Measurements from ENCODE around the gene RSPO1. TPM values are rescaled to one million over a fixed set of nuclear protein-coding genes. Genes with fewer than 3 reads are reported as not detected.

Gene RSPO1
- total RNA-seq, 1 experiment from 2014 or later: not detected

DNA sequence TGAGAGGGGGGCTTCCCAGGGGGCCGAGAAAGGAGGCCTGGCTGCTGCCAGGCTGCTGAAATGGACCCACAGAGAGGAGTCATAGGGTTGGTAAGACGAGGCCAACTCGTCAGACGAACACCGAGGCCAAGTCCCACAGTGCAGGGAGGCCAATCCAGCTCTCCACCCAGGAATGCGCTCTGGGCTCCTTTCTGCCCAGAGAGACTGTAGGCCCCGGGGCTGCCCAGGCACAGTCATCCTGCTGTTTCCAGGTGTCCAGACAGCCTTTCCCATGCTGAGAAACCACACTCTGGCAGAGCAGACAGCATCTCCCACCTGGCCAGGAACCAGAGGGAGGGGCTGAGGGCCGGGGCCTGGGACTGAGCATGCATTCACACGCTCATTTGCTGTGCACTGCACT, 26.7 kb upstream of the RSPO1 start:
- in situ Hi-C loops (cut with HindIII; ENCODE audit: low pct_unique_long_range_greater_than_20kb, low sequenced_read_pairs): no loop called here
- DNase-seq (ENCODE audit: low read depth, low spot score): no peak

GRCh38 chr1:37660664-37661063, 26.0 kb upstream of the RSPO1 start:
- DNase-seq (ENCODE audit: low read depth, low spot score): no peak
- in situ Hi-C loops (cut with HindIII; ENCODE audit: low pct_unique_long_range_greater_than_20kb, low sequenced_read_pairs): no loop called here

GRCh38 chr1:37658486-37658885, 23.8 kb upstream of the RSPO1 start:
- in situ Hi-C loops (cut with HindIII; ENCODE audit: low pct_unique_long_range_greater_than_20kb, low sequenced_read_pairs): no loop called here
- DNase-seq (ENCODE audit: low read depth, low spot score): no peak

GRCh38 chr1:37657620-37658412, 23.1 kb upstream of the RSPO1 start:
- DNase-seq (ENCODE audit: low read depth, low spot score): no peak
- in situ Hi-C loops (cut with HindIII; ENCODE audit: low pct_unique_long_range_greater_than_20kb, low sequenced_read_pairs): no loop called here

DNA sequence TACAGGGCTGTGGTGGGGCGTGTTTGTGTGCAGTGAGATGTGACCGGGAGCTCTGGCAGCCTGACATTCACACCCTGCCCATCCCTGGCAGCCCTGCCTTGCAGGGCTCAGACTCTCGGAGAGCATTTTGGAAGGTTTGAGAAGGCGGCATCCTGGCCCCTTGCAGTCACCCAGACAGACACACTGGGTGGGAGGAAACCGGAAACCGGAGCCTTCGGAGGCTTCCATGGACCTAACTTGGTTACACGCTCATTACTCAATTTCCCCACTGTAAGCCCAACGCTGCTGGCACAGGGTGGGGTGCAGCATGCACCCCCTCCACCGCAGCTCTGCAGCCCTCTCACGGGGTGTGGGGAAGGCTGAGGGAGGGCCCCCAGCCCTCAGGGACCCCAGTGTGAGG, 22.2 kb upstream of the RSPO1 start:
- DNase-seq (ENCODE audit: low read depth, low spot score): no peak
- in situ Hi-C loops (cut with HindIII; ENCODE audit: low pct_unique_long_range_greater_than_20kb, low sequenced_read_pairs): no loop called here

- no peak for DNase-seq (ENCODE audit: low read depth, low spot score)
- in situ Hi-C loops (cut with HindIII; ENCODE audit: low pct_unique_long_range_greater_than_20kb, low sequenced_read_pairs): no loop called here
These were observed 21.3 kb upstream of the RSPO1 start for GRCh38 chr1:37656026-37656425.

DNA sequence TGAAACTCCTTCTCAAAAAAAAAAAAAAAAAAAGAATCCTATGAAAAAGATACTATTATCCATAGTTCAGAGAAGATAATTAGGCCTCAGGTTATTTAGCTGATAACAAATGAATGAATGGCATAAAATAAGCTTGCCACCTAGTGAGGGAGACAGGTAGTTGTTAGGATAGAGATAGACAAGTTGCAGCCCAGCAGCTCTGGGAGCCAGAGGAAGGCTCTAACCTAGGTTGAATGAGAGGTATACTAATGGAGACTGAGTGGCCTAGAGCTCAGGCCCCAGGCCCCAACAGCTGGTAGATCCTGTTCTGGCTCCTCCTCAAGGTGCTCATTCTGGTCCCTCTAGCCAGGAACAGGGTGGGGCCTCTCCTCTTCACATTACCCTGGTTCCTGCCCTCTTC, 20.6 kb upstream of the RSPO1 start:
- in situ Hi-C loops (cut with HindIII; ENCODE audit: low pct_unique_long_range_greater_than_20kb, low sequenced_read_pairs): no loop called here

GRCh38 chr1:37653906-37654305, 19.2 kb upstream of the RSPO1 start:
- no peak for DNase-seq (ENCODE audit: low read depth, low spot score)
- in situ Hi-C loops (cut with HindIII; ENCODE audit: low pct_unique_long_range_greater_than_20kb, low sequenced_read_pairs): no loop called here

More for the DNA sequence above, 20.6 kb upstream of the RSPO1 start:
- DNase-seq (ENCODE audit: low read depth, low spot score): no peak

GRCh38 chr1:37652976-37653375, 18.3 kb upstream of the RSPO1 start:
- no peak for DNase-seq (ENCODE audit: low read depth, low spot score)
- in situ Hi-C loops (cut with HindIII; ENCODE audit: low pct_unique_long_range_greater_than_20kb, low sequenced_read_pairs): no loop called here

DNA sequence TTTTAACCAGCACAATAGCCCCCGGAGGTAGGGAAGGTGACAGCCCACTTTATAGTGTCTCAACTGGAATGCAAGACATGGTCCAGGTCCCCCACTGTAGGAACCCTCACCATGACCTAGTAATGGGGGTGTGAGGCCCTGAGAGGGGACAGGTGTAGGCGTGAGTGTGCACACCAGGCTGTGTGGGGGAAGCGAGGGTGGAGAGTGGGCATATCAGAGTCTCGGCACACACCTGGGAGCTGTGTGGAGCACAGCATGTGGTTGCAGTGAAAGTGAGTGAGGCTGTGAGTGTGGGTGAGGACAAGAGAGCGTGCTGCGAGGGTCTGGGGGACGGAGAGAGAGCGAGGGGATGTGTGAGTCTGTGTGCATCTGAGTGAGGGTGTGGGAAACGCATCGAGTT, 17.1 kb upstream of the RSPO1 start:
- DNase-seq (ENCODE audit: low read depth, low spot score): no peak
- in situ Hi-C loops (cut with HindIII; ENCODE audit: low pct_unique_long_range_greater_than_20kb, low sequenced_read_pairs): no loop called here

DNA sequence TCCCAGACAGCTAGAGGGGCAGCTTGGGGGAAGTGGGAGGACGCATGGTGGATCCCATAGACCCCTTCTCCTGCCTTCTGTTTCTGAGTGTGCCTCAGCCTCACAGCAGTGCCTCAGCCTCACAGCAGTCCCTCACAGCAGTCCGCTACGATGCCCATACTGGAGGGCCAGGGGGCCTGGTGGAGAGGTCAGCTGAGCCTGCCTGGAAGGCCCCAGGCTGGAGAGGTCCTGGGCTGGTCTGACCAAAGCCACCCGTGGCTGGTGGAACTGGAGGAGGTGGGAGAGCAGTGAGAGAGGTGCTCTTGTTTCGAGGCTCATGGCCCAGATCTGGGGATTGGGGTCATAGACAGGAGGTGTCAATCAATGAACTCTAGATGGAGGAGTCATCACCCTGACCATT, 16.0 kb upstream of the RSPO1 start:
- no peak for DNase-seq (ENCODE audit: low read depth, low spot score)
- in situ Hi-C loops (cut with HindIII; ENCODE audit: low pct_unique_long_range_greater_than_20kb, low sequenced_read_pairs): no loop called here

- no peak for DNase-seq (ENCODE audit: low read depth, low spot score)
- in situ Hi-C loops (cut with HindIII; ENCODE audit: low pct_unique_long_range_greater_than_20kb, low sequenced_read_pairs): no loop called here
These were observed 15.5 kb upstream of the RSPO1 start for GRCh38 chr1:37650173-37650572.

GRCh38 chr1:37647281-37647680, 12.6 kb upstream of the RSPO1 start:
- in situ Hi-C loops (cut with HindIII; ENCODE audit: low pct_unique_long_range_greater_than_20kb, low sequenced_read_pairs): no loop called here

GRCh38 chr1:37641059-37641458, 6.4 kb upstream of the RSPO1 start:
- DNase-seq (ENCODE audit: low read depth, low spot score): no peak
- in situ Hi-C loops (cut with HindIII; ENCODE audit: low pct_unique_long_range_greater_than_20kb, low sequenced_read_pairs): no loop called here

More at GRCh38 chr1:37647281-37647680, 12.6 kb upstream of the RSPO1 start:
- no peak for DNase-seq (ENCODE audit: low read depth, low spot score)

DNA sequence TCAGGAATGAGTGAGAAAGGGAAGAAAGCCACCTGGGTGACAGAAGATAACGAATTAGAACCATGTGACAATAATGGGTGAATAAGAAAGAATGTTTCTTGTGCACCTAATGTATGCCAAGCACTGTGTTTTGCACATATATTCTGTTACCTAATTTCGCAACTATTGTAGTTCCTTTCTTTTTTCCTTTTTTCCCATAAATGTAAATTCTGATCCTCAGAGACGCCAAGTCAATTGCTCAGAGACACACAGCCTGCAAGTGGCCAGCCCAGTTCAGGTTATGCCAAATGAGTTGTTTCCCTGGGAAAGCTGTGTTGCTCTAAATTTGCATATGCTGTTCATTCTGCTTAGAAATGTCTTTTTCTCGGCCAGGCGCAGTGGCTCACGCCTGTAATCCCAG, 1.7 kb upstream of the RSPO1 start:
- DNase-seq (ENCODE audit: low read depth, low spot score): no peak
- in situ Hi-C loops (cut with HindIII; ENCODE audit: low pct_unique_long_range_greater_than_20kb, low sequenced_read_pairs): no loop called here

DNA sequence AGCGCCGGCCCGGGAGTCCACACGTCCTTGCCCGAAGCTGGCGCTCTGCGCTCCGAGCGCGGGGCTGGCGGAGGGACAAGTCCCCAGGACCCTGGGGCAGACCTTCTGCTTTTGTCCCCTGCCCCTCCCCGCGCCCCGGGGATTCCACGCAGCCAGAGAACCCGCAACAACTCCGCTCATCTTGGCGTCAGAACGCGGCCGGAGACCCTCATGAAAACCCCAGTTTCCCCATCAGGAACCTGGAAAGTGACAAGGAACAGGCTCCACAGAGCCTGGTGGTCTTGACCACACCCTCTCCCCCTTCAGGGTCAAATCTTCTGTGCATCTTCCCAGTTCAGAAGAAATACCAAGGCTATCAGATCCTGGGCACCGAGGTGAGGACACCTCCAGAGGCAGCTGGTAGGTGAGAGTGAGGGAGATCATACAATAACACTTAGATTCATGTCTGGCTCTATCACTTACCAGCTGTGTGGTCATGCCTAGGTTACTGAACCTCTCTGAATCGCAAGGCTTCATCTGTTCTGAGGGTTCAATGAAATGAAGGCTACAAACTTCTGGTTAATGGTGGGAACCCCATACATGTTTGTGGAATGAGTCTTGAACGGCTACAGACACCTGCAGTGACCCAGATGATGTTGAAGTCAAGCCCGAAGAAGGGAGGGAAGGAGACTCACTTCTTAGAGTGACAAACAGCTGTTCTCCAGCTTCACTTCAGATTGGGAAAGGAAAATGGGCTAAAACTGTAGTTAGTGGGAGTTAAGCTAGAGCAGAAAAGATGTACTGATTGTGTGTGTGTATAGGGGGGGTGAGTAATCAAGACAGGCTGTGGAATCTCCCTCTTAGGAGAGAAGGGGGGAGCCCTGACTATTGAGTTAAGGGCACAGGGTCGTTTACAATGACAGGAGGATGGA, 555 bp upstream of the RSPO1 start:
- no peak for DNase-seq (ENCODE audit: low read depth, low spot score)
- in situ Hi-C loops (cut with HindIII; ENCODE audit: low pct_unique_long_range_greater_than_20kb, low sequenced_read_pairs): no loop called here

- in situ Hi-C loops (cut with HindIII; ENCODE audit: low pct_unique_long_range_greater_than_20kb, low sequenced_read_pairs): no loop called here
- no peak for DNase-seq (ENCODE audit: low read depth, low spot score)
These were observed 801 bp downstream of the RSPO1 start for GRCh38 chr1:37633938-37634243.

DNA sequence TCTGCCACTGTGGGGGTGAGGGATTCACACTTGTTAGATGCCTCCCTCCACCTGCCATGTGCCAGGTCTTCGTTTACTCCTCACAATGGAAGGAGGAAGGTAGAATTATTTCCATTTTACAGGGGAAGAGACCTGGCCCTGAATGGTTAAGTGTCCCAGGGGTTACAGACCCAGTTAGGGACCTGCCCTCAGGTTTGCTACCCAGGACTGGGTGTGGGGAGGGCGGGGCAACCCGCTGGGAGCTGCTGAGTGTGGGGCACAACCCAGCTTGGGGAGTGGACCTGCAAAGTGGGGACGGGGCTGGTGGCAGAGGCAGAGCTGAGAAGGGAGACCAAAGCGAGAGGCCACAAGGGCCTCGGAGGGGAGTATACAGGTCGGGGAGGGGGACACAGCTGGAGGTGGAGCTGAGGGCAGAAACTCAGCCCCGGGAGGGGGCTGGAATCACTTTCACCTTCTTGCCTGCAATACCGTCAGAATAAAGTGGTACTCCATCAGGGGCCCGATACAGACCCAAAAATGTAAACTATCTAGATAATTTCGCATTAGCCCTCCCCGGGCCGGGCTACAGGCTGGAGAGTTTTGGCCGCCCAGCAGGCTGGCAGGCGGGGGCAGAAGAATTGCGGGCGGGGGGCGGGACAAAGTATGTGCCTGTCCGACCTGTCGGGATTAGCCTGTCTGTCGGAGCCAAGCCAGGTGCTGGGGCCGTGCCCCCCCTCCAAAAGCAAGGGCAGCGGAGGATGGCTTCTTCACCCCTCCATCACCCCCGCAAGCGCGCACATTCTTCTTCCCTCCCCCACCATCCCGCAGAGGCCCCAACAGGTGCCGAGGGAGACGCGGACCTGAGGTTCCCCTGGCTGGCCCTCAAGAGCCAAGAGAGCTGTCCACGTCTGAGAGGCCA, 1.4 kb downstream of the RSPO1 start:
- in situ Hi-C loops (cut with HindIII; ENCODE audit: low pct_unique_long_range_greater_than_20kb, low sequenced_read_pairs): no loop called here
- no peak for DNase-seq (ENCODE audit: low read depth, low spot score)

Data from SK-MEL-5 (cell line).